LHCN-M2 (cell line): Measurements from ENCODE around the gene FABP6. TPM values are rescaled to one million over a fixed set of nuclear protein-coding genes. Genes with fewer than 3 reads are reported as not detected.

Source experiments
- total RNA-seq: library from RNA; depleted of rRNA; stranded (reverse); fragments of >200 nt; gene quantifications from 2 replicates; pipeline ENCODE4 v1.2.3, GENCODE V29; 2014; rRNA removed

FABP6 gene
- total RNA-seq, 1 experiment from 2014 or later: not detected

Other genes with a start within 250 kb of the FABP6 start
- 55.5 and 63.7 TPM in 2 replicates for gene TTC1, start 220.4 kb upstream of the FABP6 start, total RNA-seq
- gene PWWP2A, start 110.1 kb upstream of the FABP6 start, total RNA-seq: 22.1 and 24.4 TPM in 2 replicates
- gene CCNJL, start 83.1 kb downstream of the FABP6 start, total RNA-seq: 2.0 and 2.7 TPM in 2 replicates
- gene C1QTNF2, start 141.1 kb downstream of the FABP6 start, total RNA-seq: 2.4 and 2.5 TPM in 2 replicates
- 5.6 and 6.1 TPM in 2 replicates for gene FAM200C, start 170.5 kb downstream of the FABP6 start, total RNA-seq
- gene SLU7, start 189.6 kb downstream of the FABP6 start, total RNA-seq: 44.5 and 56.9 TPM in 2 replicates
- gene PTTG1, start 192.3 kb downstream of the FABP6 start, total RNA-seq: 235 and 291 TPM in 2 replicates